ENCODE results near the gene SLC16A4.

DNA sequence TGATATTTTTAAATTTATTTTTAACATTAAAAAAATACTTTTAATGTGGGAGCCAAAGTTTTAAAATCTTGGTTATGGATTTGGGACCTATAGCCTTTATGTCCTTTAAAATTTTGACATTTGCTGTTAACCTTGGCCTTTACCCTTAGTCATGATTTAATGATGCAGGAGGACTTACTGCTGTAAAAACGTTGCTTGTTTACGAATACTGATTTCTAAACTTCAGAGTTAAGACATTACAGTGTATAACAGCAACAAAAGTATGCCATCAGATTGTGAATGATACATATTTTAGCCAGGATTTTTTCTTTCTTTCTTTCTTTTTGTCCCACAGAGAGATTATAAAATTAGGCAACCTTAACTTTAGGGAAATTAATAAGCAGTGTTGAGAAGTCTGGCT lies 42.8 kb downstream of the SLC16A4 start:
- TF ChIP-seq, protein P1, sequence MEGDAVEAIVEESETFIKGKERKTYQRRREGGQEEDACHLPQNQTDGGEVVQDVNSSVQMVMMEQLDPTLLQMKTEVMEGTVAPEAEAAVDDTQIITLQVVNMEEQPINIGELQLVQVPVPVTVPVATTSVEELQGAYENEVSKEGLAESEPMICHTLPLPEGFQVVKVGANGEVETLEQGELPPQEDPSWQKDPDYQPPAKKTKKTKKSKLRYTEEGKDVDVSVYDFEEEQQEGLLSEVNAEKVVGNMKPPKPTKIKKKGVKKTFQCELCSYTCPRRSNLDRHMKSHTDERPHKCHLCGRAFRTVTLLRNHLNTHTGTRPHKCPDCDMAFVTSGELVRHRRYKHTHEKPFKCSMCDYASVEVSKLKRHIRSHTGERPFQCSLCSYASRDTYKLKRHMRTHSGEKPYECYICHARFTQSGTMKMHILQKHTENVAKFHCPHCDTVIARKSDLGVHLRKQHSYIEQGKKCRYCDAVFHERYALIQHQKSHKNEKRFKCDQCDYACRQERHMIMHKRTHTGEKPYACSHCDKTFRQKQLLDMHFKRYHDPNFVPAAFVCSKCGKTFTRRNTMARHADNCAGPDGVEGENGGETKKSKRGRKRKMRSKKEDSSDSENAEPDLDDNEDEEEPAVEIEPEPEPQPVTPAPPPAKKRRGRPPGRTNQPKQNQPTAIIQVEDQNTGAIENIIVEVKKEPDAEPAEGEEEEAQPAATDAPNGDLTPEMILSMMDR (IDR thresholded peaks at IDR 0.05) = no peak
- TF ChIP-seq POLR2AphosphoS5 (IDR thresholded peaks at IDR 0.05) = no peak
- TF ChIP-seq POLR2A (IDR thresholded peaks at IDR 0.05) = no peak

Data from prostate gland (tissue), 2 donors.